HAP-1 (cell line): ENCODE results near the gene RGR.

Experiments used
- DNase-seq, 2 experiments: peaks; one replicate each; pipeline ENCODE4 v3.0.0-alpha.2; 2016 to 2020; ENCODE audit warnings: low spot score in 2 of 2
- H3K27me3 ChIP-seq: fragments of 250-450 bp; sonication (Bioruptor Pico); 2 replicates; pipeline ENCODE4 v1.5.1; 2020; ENCODE audit warnings: low read depth, mild to moderate bottlenecking, moderate library complexity
- H3K36me3 ChIP-seq: fragments of 250-450 bp; sonication (Bioruptor Pico); replicated peaks from 2 replicates; pipeline ENCODE4 v1.5.1; 2020; ENCODE audit warnings: mild to moderate bottlenecking
- H3K4me1 ChIP-seq: fragments of 250-450 bp; sonication (Bioruptor Pico); 2 replicates; pipeline ENCODE4 v1.5.1; 2020; ENCODE audit warnings: mild to moderate bottlenecking
- H3K4me3 ChIP-seq: fragments of 250-450 bp; sonication (Bioruptor Pico); 2 replicates; pipeline ENCODE4 v1.5.1; 2020; ENCODE audit warnings: mild to moderate bottlenecking, moderate library complexity
- H3K9me3 ChIP-seq: fragments of 250-450 bp; sonication (Bioruptor Pico); 2 replicates; pipeline ENCODE4 v1.5.1; 2020; ENCODE audit warnings: mild to moderate bottlenecking, moderate library complexity
- in situ Hi-C: fragments of 300-500 bp; cut with MboI; formaldehyde crosslinking; loops from 3 replicates; pipeline ENCODE4 v1.14.3; 2020; ENCODE audit warnings: low sequenced_read_pairs, inconsistent platforms, mixed read lengths

Gene RGR

DNA sequence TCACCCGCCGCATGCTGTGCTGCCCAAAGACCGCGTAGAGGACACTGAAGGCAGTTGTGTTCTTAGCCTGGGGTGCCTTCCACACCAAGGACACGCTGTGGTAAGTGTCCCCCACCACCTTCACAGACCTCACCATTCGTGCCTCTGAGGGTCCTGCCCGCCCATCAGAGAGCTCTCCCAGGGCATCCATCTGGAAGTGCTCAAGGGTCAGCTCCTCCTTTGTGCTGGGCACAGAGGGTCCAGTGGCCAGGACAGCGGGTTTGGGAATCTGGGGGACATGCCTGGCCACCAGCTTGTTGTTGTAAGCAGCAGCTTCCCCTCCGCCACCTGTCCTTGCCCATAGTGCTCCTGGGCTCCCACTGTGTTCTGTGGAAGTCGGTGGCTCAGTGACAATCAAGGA lies 12.5 kb upstream of the RGR start:
- no peak overlapping the region for H3K4me3 ChIP-seq
- DNase-seq = no peak
- H3K4me1 ChIP-seq = no peaks in the 10 kb centered on the region
- H3K36me3 ChIP-seq = no peaks in the 10 kb centered on the region
- H3K9me3 ChIP-seq = no peaks in the 10 kb centered on the region
- in situ Hi-C loops = no loop called here
- no peaks in the 10 kb centered on the region for H3K27me3 ChIP-seq

DNA sequence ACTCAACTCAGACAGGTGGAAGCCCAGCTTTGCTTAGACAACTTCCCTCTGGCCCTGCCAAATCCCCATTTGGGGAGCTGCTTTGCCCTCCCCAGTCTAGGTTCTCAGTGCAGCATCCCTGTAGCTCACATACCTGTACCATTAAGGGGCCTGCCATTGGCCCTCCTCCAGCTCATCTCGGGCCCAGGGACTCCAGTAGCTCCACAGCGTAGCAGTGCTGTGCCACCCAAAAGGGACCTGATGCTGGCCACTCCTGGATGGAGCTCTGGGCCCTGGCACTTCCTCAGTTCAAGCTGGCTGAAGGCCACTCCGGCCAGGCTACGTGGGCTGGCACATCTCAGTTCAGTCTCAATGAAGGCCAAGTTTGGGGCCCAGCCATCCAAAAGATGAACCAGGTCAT lies 10.9 kb upstream of the RGR start:
- DNase-seq = no peak
- no peak overlapping the region for H3K4me3 ChIP-seq
- H3K9me3 ChIP-seq = no peaks in the 10 kb centered on the region
- no peaks in the 10 kb centered on the region for H3K27me3 ChIP-seq
- no peaks in the 10 kb centered on the region for H3K4me1 ChIP-seq
- no peaks in the 10 kb centered on the region for H3K36me3 ChIP-seq
- in situ Hi-C loops = no loop called here

DNA sequence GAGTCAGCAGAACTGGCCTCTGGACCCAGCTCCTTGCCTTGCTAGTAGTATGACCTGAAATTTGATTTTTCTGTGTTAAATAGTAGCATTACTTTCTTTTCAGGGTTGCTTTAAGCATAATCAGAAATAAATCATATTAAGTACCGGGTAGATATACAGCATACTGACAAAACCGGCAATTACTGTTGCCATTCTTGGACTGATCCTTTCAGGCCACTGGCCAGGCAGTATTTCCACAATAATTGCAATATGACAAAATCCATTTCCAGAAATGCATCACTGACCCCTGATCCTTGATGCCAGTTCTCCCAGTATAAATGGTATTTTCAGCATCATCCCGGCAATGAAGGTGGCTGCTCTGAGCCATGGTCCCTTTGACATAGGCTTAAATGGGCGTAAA lies 10.4 kb upstream of the RGR start:
- in situ Hi-C loops = no loop called here
- Histone ChIP-seq H3K4me3 (no peak overlapping the region), H3K36me3 (no peaks in the 10 kb centered on the region), H3K9me3 (no peaks in the 10 kb centered on the region), H3K27me3 (no peaks in the 10 kb centered on the region), H3K4me1 (no peaks in the 10 kb centered on the region)
- no peak for DNase-seq

DNA sequence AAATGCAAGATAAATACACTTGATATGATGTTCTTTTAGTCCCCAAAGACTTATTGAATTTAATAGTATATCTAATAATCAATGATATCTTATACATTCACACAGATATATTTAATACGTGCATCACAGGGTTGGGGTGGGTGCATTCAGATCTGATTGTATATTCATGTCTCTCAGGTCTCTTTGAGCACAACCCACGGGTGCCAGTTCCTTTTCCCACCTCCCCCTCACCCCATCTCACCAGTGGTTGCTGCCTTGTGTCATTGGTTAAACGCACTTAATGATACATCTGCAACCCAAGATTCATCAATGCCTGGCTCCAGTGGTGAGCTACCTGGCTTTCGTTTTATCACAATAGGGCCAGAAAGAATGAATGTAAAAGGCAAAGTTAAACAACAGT lies 9.8 kb upstream of the RGR start:
- H3K4me1 ChIP-seq = no peaks in the 10 kb centered on the region
- H3K27me3 ChIP-seq = no peaks in the 10 kb centered on the region
- no peak for DNase-seq
- H3K4me3 ChIP-seq = no peak overlapping the region
- in situ Hi-C loops = no loop called here
- no peaks in the 10 kb centered on the region for H3K9me3 ChIP-seq
- H3K36me3 ChIP-seq = no peaks in the 10 kb centered on the region

DNA sequence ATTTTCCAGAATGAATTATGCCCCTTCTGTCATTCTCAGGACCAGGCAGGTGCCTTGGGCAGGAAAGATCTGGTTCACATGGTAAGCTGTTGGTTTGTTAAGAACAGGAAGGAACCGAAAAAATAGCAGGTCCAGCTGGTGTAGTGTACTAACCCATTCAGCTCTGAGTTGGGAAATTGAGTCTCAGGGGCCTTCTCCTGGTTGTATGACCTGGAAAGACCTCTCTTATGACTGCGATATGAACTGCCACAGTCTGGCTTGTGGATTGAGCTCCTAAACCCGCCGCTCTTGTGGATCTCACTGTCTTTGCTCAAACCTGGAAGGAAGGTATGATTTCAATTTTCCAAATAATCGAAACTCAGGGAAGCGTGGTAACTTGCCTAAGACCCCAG lies 8.1 kb upstream of the RGR start:
- Histone ChIP-seq H3K4me1 (no peaks in the 10 kb centered on the region), H3K9me3 (no peaks in the 10 kb centered on the region), H3K4me3 (no peak overlapping the region), H3K36me3 (no peaks in the 10 kb centered on the region), H3K27me3 (no peaks in the 10 kb centered on the region)
- no peak for DNase-seq
- in situ Hi-C loops = no loop called here

DNA sequence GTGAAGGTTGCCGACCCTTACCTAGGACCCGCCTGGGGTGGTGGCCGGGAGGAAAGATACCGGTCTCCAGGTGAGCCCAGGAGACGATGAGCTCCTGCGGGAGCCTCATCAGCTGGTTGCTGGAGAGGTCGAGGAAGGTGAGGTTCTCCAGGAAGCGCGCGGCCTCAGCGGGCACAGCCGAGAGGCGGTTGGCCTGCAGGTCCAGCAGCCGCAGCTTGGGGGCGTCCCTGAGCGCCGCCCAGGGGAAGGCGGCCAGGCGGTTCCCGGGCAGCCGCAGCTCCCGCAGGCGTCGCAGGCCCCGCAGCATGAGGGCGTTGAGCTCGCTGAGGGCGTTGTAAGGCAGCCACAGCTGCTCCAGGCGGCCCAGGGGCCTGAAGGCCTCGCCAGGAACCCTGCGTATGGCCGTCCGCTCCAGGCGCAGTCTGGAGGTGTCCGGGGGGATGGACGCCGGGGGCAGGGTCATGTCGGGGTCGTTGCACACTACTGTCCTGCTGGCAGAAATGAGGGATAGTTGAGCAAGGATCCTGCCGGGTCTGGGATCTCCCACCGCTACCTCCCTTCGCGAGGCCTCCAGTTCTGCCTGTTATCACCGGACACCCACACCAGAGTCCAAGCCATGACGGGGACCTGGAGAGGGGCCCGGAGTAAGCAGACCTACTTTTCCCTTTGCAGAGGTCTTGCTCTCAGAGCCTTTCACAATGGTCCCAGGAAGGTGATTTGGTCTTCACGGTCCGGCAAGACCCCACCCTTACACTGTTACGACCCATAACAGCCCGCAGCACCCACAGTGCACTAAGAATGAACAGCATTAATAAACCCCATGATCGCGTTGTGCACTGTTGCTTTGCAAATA lies 7.4 kb upstream of the RGR start:
- in situ Hi-C loops = no loop called here
- Histone ChIP-seq H3K9me3 (no peaks in the 10 kb centered on the region), H3K36me3 (no peaks in the 10 kb centered on the region), H3K4me3 (no peak overlapping the region), H3K4me1 (no peaks in the 10 kb centered on the region), H3K27me3 (no peaks in the 10 kb centered on the region)
- no peak for DNase-seq

DNA sequence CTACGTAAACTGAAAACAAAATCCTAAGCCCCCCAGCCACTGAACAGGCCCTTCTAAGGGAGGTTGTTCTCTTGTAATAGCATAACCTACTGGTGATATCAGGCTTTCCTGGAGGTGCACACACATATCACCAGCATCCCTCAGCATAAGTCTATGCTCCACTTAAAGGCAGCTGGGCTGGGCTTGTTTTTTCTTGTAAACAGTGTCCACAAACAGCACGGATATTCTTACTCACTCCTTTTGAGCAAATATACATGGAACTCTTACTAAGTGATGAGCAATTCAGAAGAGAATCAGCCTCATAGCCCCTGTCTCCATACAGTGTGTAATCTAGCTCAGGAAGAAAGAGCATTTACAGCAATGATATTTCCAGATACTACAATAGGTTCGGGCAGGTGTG lies 5.9 kb upstream of the RGR start:
- Histone ChIP-seq H3K9me3 (no peaks in the 10 kb centered on the region), H3K4me1 (no peaks in the 10 kb centered on the region), H3K27me3 (no peaks in the 10 kb centered on the region), H3K4me3 (no peak overlapping the region), H3K36me3 (no peaks in the 10 kb centered on the region)
- no peak for DNase-seq
- in situ Hi-C loops = no loop called here

DNA sequence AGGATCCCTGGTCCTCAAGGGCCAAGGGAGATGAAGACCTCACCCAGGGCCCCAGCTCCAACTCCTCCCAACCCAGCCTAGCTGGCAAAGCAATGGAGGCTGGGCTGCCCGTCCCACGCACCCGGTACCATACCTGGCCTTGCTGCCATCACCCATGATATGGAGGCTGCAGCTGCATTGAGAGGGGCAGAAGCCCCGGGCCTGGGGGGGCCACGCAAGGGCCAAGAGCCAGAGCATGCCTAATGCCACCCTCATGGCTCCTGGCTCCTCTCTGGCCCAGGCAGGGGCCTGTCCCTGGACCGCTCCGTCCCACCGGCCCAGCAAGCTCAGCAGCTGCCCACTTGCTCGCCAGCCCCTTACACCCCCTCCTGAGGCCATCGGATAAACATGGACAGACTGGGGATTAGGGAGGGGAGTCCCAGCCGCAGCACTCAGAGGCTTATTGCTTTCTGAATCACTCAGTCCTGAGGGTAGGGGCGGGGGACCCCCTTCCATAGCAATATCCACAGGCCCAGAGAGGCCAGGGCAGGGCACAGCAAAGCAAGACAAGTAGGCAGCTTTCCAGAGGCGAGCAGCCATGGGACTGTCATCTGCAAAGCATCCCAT lies 3.6 kb upstream of the RGR start, which contains the start of gene LRIT1:
Gene LRIT1, minus strand, starts transcription at position 362 of the 606 bp plus-strand sequence. Its CDS starts 107 bp downstream, at position 255.
- Histone ChIP-seq H3K4me1 (no peaks in the 10 kb centered on the region), H3K36me3 (no peaks in the 10 kb centered on the region)
- in situ Hi-C loops = no loop called here

DNA sequence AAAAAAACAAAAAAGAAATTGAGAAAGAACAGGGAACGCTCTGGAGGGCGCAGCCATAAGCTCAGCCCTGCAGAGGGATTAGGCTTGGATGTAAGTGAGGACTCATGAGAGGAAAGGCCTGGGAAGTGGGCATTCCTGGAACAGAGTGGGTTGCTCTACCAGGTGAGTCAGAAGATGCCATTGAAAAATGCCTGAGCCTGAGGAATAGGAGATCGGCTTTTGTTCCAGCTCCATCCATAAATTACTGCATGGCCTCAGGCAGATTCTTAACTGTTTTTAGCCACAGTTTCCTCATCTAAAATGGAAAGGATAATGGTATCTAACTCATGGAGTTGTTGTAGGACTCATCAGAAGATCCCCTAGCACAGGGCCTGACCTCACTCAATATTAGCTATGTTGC lies 1.1 kb upstream of the RGR start:
- no peaks in the 10 kb centered on the region for H3K36me3 ChIP-seq

More for the DNA sequence above, 3.6 kb upstream of the RGR start, which contains the start of gene LRIT1:
- Histone ChIP-seq H3K27me3 (no peaks in the 10 kb centered on the region), H3K9me3 (no peaks in the 10 kb centered on the region), H3K4me3 (no peak within 1 kb of the TSS)
- DNase-seq = no peak

DNA sequence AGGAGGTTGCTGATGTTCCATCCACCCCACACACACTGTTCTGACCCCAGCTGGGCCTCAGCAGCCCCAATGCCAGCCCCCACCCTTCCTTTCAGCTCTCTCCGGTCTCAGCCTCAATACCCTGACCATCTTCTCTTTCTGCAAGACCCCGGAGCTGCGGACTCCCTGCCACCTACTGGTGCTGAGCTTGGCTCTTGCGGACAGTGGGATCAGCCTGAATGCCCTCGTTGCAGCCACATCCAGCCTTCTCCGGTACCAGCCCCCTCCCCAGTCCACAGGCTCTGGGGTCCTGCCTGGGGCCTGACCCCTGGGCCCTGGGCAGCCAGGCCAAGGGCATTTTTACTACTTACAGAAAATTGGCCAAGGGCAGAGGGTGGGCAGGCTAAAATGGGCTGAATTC lies 2.6 kb downstream of the RGR start:
- Histone ChIP-seq H3K36me3 (no peaks in the 10 kb centered on the region), H3K4me3 (no peak overlapping the region), H3K9me3 (no peaks in the 10 kb centered on the region), H3K4me1 (no peaks in the 10 kb centered on the region), H3K27me3 (0 out of 2 replicates have a peak, but pooled peaks cover 2% of the 10 kb centered on the region)
- in situ Hi-C loops = no loop called here
- DNase-seq = no peak

More for the DNA sequence above, 1.1 kb upstream of the RGR start:
- Histone ChIP-seq H3K9me3 (no peaks in the 10 kb centered on the region), H3K4me1 (no peaks in the 10 kb centered on the region), H3K4me3 (no peak overlapping the region), H3K27me3 (0 out of 2 replicates have a peak, but pooled peaks cover 2% of the 10 kb centered on the region)
- DNase-seq = no peak
- in situ Hi-C loops = no loop called here

DNA sequence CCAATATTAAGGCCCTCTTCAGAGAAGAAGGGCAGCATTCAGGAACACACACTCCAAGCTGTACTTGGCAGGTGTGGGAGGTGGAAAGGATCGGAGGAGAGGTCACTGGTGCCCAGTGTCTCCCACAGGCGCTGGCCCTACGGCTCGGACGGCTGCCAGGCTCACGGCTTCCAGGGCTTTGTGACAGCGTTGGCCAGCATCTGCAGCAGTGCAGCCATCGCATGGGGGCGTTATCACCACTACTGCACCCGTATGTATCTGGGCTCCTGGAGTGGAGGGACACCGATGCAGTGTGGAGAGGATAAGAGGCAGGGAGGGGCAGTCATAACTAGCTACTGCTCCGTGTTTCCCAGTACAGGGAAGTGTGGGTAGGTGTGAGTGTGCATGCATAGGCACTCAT lies 3.9 kb downstream of the RGR start:
- no peak overlapping the region for H3K4me3 ChIP-seq
- H3K4me1 ChIP-seq = no peaks in the 10 kb centered on the region
- H3K9me3 ChIP-seq = no peaks in the 10 kb centered on the region
- H3K36me3 ChIP-seq = no peaks in the 10 kb centered on the region
- DNase-seq = no peak
- H3K27me3 ChIP-seq = 0 out of 2 replicates have a peak, but pooled peaks cover 2% of the 10 kb centered on the region
- in situ Hi-C loops = no loop called here

DNA sequence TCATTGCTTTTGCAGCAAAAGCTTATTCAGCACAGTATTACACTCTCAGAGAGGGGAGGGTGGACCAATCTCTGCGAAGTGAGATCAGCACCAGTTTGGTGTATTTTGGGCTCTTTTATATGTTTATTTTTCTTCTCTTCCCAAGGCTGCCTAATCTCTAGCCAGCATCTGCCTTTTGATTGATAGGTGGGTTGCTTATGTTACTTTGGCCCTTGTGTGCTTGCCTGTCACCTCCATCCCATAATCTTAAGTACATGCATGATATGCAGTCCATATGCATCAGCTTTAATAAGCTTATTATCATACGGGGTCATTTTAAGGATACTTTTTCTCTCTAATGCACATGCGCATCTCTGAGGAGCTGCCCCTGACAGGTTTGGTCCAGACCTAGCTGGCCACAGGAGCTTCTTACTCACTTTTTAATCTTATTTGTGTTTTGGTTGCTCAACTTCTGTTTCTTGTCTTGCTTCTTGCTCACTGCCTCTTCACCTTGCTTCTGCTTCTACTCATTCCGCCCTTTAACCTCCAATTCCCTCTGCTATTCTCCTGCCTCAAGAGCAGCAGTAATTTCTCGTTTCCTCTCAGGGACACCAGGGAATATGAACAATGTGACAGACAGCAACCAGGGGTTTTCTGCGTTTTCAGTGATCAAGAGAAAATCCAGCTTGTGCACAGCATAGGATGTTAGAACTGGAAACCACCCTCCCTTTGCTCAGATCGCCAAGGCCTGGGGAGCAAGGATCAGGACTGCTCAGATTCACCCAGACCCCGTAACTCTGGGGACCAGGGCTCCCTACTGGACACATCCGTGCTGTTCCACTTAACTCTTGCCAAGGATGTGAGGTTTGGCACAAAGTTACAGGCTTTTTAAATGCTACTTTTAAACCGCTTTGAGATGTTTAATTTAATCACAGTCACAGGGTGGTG lies 10.0 kb downstream of the RGR start:
- H3K4me3 ChIP-seq = no peak overlapping the region
- no peaks in the 10 kb centered on the region for H3K4me1 ChIP-seq
- H3K36me3 ChIP-seq = no peaks in the 10 kb centered on the region
- no peaks in the 10 kb centered on the region for H3K9me3 ChIP-seq
- in situ Hi-C loops = loop anchor here (25.0 kb wide), 1 partner anchor 457 kb away; no protein-coding TSS in a partner anchor
- no peaks in the 10 kb centered on the region for H3K27me3 ChIP-seq
- no peak for DNase-seq

DNA sequence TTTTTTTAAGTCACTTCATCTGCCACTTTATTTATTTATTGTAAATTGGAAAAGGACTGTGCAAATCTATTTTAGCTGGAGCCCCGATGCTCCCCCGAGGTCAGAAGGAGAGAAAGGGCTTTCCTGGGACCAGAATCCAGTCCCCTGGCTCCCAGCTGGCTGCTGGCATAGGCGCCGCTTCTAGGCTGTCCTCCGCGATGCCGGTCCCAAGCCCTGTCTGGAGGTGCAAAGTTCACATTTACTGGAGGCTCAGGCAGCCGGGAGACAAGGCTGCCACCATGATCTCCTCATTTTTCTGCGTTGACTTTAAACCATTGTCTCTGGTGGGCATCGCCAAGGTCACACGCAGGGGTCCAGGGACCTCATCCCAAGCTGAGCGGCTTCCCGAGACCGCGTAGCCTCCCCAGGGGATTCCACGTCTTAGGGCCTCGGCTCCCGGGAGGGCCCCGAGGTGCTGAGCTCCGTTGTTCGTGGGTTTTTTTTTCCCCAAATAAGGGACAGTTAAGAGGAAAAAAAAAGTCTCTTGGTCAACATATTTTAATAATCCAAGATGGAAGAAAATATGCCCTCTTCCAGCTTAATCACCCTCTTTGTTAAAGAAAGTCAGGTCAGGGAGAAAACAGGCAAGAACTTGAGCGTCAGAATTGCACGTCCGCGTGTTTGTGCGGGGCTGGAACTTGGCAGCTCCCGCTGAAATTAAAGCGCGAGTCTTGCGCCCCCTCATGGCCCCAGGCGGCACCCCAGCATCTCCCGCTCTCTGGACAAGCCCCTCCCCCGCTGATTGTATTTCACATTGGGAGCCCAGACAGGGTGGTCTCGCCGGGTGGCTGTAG lies 11.9 kb downstream of the RGR start:
- Histone ChIP-seq H3K36me3 (no peaks in the 10 kb centered on the region), H3K4me3 (no peak overlapping the region), H3K9me3 (no peaks in the 10 kb centered on the region), H3K27me3 (no peaks in the 10 kb centered on the region), H3K4me1 (no peaks in the 10 kb centered on the region)
- in situ Hi-C loops = loop anchor here (25.0 kb wide), 1 partner anchor 456 kb away; no protein-coding TSS in a partner anchor
- peak; percentile 7 to 82 for DNase-seq
